NCI-H1105 (cell line): ENCODE data around the gene PLA2G5.

Experiments used
- DNase-seq: peaks from one replicate; lab custom pipeline; 2025; lab: John Stamatoyannopoulos, UW

Gene PLA2G5

GRCh38 chr1:20068722-20069121 lies 1.3 kb upstream of the PLA2G5 start:
- DNase-seq: no peak

GRCh38 chr1:20070357-20070756 lies 363 bp downstream of the PLA2G5 start:
- DNase-seq: no peak

- no peak for DNase-seq
Observed at GRCh38 chr1:20071416-20071815, 1.4 kb downstream of the PLA2G5 start.

- no peak for DNase-seq
Observed at GRCh38 chr1:20072771-20073170, 2.8 kb downstream of the PLA2G5 start.

GRCh38 chr1:20073256-20073655 lies 3.3 kb downstream of the PLA2G5 start:
- no peak for DNase-seq

GRCh38 chr1:20074055-20074724 lies 4.2 kb downstream of the PLA2G5 start:
- DNase-seq: no peak

- DNase-seq: no peak
Observed at GRCh38 chr1:20074725-20075171, 4.8 kb downstream of the PLA2G5 start.

- DNase-seq: no peak
Observed at GRCh38 chr1:20075345-20075744, 5.4 kb downstream of the PLA2G5 start.

- DNase-seq: no peak
Observed at GRCh38 chr1:20076223-20076622, 6.2 kb downstream of the PLA2G5 start.

- no peak for DNase-seq
Observed at GRCh38 chr1:20076710-20077461, 6.9 kb downstream of the PLA2G5 start.

- no peak for DNase-seq
Observed at GRCh38 chr1:20078171-20078651, 8.2 kb downstream of the PLA2G5 start.

- DNase-seq: no peak
Observed at GRCh38 chr1:20078711-20079110, 8.7 kb downstream of the PLA2G5 start.

GRCh38 chr1:20079661-20080305 lies 9.8 kb downstream of the PLA2G5 start:
- DNase-seq: no peak

GRCh38 chr1:20080441-20081352 lies 10.7 kb downstream of the PLA2G5 start:
- no peak for DNase-seq

- DNase-seq: no peak
Observed at GRCh38 chr1:20081353-20081810, 11.4 kb downstream of the PLA2G5 start.

- no peak for DNase-seq
Observed at GRCh38 chr1:20082772-20083171, 12.8 kb downstream of the PLA2G5 start.

- no peak for DNase-seq
Observed at GRCh38 chr1:20083178-20083944, 13.4 kb downstream of the PLA2G5 start.

GRCh38 chr1:20086800-20087199 lies 16.8 kb downstream of the PLA2G5 start:
- DNase-seq: no peak

GRCh38 chr1:20087668-20088067 lies 17.7 kb downstream of the PLA2G5 start:
- no peak for DNase-seq

- DNase-seq: no peak
Observed at GRCh38 chr1:20089328-20090077, 19.5 kb downstream of the PLA2G5 start.
